Activated T-cell treated with anti-CD3 and anti-CD28 coated beads for 4 hours (primary cell): ENCODE measurements around the gene TGFBRAP1.

Experiments used
- DNase-seq: peaks from one replicate; pipeline ENCODE4 v3.0.0-alpha.2; 2020

Gene TGFBRAP1

DNA sequence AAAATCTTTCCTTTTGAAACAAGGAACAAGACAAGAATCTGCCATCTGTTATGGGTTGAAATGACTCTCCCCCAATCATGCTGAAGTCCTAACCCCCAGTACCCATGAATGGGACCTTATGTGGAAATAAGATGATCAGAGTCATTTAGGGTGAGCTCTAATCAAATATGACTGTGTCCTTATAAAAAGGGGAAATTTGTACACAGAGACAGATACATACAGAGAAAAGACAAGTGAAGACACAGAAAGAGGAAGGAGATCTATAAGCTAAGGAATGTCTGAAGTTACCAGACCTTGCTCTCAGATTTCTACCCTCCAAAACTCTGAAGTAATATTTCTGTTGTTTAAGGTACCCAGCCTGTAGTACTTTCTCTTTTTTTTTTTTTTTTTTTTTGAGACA is 15.7 kb downstream of the TGFBRAP1 start:
- DNase-seq, result no peak

DNA sequence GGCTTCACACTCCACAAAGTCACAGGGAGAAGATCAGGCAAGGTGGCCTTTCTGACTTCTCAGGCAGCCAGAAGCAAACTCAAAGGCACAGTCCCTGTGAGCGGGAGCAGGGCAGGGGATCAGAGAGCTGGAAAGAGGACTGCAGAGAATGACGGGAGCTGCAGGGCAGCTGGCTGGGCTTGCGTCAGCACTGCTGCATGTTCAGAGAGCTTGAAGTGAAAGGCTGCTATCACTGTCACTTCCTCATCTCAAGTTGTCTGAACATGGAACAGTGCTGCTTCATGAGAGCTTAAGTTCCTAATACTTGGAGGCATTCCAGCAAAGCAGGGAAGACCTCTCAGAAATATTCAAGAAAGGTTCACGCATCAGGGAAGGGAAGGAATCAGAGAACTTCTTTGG is 20.4 kb downstream of the TGFBRAP1 start:
- DNase-seq, result no peak

DNA sequence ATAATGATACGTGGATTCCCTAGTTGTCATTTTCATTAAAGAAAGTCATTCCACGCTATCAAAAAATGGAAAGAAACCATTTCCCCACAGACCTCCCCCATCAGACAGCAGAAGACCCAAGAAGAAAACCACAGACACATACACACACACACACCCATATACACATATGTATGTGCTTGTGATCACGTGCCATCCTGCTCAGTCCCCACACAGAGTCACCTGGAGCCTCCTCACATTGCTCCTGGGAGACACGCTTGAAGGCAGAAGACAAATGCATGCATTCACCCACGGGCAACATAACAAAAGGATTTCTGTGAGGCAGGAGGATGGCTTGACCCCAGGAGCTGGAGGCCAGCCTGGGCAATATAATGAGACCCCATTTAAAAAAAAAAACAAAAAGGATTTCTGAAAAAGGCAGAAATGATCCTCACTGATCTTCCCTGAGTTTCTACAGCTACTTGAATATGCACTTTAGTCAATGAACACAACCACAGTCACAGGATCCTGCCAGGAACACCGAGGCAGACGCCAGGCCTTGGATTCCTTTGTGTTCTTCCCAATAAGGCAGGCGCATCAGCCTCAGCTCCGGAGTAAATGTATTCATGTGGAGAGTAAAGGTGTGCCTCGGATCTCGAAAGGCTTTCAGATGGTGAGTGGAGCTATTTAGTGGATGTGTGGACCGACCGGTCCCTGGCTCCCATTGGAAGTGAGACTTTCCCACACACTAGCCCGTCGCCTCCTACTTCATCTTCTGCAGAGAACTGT is 21.0 kb downstream of the TGFBRAP1 start:
- DNase-seq, result no peak

DNA sequence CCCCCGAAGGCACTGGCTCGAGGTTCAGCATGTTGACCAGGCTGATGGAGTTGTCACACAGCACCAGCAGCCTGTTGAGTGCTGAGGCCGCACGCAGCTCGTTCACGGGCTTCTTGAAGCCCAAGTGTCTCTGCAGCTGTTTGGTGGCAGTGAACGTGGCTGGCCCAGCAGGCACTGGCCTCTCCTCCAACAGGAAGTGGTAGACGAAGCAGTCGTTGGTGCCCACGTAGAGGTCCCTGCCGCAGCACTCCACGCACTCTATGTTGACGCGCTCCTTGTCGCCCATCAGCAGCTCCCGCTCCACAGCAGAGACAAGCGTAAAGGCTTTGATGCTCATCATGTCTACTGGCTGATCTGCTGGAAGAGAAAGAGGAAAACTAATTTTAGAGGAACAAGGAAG is 21.6 kb downstream of the TGFBRAP1 start:
- no peak for DNase-seq

DNA sequence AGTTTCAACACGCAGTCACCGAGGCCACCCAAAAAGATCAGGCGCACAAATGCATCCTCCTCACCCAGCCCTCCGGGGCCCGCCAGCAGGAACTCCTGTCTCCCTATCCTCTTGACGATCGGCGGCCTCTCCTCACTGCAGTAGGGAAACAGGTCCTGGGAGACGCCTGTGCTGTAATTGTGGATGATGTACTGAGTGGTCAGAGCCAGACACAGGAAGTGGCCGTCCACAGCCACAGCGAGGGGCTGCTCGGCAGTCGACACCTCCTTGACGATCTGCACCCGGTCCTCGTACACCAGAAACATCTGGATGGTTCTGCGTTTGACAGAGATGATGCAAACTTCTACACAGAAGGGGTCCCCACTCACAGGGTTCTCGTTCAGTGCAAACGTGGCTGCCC is 22.0 kb downstream of the TGFBRAP1 start:
- DNase-seq, result no peak

DNA sequence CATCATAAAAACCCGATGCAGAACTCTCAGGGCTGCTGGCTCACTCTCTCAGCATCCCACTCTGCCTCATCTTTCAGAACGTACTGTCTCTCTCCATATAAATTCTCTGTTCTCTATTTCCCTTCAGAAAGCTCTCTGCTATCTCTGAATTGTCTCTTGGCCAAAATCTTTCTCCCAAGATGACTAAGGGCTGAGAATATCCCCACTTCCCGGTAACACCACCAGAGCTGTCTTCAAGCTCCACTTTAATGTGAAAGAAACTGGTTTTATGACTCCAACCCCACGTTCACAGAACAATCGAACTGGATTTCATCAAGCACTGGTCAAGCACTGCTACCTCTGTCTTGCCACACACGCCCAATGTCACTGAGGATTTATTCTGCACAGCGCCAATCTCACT is 22.4 kb downstream of the TGFBRAP1 start:
- no peak for DNase-seq

DNA sequence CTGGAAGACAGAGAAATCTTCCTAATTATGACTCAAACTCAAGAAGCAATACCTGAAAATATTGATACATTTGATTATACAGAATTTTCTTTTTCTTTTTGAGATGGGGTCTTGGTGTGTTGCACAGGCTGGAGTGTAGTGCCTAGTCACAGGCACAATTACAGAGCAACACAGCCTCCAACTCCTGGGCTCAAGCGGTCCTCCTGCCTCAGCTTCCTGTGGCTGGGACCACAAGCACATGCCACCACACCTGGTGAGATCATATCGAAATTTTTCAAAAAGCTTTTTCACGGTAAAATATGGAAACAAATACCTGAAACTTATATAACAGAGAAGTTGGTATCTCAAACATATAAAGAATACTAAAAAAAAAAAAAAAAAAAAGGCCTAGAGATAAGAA is 27.9 kb downstream of the TGFBRAP1 start:
- no peak for DNase-seq

DNA sequence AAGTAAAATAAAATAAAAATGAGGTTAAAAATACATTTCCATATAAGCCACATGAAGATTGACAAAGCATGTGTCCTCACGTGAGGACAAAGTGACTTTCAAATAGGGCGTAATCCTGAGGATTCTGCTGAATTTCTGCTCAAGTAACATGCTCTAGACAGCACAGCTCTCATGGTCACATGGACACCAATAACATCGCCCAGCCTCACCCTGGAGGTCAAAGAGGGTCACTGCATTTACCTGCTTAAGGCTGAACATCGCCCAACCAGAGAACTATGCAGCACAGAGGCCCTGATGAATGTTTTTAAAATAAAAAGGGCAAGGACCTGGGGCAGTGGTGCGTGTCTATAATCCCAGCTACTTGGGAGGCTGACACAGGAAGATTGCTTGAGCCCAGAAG is 30.2 kb downstream of the TGFBRAP1 start:
- DNase-seq, result no peak

DNA sequence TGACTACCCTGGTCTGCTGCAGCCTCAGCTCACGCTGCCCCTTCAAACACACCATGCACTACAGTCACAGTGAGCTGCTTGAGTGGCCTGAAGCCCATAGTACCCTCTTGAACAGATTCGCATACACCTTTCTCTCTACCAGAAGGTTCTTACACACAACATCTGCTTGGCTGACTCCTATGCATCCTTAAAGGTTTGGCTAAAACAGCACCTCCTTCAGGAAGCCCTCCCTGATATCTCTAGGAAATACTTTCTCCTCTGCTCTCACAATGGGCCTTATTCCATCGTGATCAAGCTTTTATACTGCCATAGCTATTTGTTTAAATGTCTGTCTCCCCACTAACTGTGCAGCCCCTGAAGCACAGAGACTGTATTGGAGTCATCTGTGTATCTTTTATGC is 31.5 kb downstream of the TGFBRAP1 start:
- DNase-seq, result no peak

DNA sequence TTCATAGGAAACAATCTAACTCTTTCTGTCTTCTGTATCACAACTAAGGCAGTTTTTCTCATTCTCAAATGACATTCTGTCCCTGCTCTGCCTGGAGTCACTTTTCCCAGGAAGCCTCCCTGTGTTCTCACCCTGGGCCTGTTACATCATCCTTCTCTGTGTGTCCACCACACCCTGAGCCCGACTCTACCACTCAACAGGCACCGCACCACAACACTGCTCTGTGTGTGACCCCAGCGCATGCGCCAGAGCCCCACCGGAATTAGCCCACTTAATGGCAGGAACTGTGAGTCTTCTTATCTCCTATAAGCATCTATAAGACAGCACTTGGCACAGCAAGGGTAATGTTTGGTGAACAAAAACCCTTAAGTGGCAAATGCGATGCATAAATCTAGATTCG is 32.3 kb downstream of the TGFBRAP1 start:
- no peak for DNase-seq

DNA sequence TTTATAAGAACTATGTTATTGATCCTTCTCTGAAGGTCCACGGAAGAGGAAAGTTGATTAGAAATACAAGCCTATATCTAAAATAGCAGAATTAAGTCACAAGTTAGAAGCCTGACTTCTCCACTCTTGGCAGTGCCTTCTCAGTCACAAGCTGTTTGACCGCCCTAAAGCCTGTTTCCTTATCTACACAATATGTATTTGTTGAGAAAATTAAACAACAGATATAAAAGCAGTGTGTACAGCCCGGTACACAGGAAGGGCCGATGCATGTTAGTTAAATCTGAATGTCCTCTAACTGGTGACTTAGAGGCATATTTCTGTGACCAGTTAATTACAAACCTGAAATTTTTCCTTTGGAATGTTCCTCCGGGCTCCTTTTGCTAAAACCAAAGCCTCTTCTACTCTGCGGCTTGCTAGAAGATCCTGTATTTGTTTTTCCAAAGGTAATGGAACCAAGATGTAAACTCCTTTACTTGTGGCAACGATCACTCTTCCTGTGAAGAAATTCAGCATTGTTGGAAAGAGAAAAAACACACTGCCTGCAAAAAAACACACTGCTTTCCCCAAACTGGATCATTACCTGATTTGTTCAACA is 33.4 kb downstream of the TGFBRAP1 start:
- no peak for DNase-seq

DNA sequence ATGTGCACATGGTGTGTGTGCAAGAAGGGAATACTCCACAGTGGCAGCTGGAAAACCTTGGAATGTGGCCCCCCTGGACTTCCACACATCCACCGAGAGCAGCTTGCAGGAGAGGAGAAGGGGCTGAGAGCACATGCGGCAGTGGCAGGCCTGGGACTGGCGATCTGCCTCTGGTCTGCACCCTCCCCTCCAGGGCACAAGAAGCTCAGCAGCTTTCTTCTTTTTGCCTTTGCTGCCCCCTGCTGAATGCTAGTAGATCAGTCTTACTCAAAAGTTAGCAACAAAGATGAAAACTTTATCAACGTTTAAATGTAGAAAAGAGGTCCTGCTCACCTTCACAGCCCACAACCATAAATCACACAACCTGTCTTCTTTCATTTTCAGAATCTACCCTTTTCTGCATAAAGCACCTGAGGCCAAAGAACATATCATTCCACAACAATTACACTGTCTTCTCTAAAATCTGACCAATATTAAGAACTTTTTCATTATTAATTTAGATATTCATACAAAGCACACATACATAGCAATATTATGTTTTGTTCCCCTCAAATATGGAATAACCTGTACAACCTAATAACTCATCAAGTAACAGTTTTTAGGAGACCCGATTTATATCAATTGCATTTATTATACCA is 34.6 kb downstream of the TGFBRAP1 start:
- DNase-seq, result no peak

DNA sequence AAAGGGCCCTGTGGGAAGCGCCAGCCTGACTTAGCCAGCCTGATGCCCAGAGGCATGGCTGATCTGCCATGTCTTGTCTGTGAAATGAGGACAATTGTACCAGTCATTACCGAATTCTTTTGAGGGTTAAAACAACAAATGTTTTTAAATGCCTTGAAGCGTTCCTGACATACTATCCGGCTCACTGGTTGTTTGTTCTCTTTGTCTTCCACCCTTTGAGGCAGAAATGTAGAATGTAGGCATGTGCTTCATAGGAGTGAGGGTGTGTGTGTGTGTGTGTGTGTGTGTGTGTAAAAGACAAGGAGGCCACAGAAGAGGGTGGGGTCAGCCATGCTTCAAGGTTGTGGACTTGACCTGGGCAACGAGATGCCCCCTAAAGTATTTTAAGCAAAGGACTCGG is 35.5 kb downstream of the TGFBRAP1 start:
- no peak for DNase-seq

DNA sequence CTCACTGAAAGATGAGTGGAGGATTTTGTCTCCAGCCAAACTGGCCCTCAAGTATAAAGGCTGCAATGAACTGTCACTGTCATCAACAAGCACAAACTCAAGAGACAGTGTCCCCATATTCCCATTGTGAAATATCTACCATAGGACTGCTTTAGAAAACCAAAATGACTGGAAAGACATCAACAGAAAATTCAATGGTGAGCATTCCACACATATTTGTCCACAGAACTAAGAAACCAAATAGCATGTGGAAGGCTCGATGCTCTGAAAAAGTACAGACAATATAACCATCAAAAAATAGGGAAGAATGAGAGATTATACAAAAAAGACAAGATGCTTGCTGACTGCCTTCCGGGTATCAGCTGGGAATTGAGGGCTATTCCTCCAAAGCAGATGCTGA is 37.6 kb downstream of the TGFBRAP1 start:
- no peak for DNase-seq

DNA sequence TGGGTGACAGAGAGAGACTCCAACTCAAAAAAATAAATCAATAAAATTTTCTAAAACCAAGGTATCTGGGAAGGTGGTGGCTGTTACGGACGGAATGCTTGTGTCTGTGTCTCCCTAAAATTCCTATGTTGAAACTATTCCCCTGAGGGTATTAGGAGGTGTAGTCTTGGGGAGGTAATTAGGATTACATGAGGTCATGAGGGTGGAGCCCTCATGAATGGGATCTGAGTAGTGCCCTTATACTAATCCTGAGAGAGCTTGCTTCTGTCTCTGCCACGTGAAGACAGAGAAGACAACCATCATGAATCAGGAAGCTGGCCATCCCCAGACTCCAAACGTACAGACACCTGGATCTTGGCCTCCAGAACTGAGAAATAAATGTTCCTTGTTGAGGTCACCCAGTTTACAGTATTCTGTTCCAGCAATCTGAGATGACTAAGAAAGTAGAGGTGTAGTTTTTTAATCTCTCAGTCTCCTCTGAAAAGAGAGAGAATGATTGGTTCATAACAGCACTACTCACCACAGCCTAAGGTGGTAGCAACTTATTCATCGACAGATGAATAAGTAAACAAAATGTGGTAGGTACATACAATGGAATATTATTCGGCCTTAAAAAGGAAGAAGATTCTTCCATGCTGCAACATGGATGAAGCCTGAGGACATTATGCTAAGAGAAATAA is 38.4 kb downstream of the TGFBRAP1 start:
- DNase-seq, result no peak

DNA sequence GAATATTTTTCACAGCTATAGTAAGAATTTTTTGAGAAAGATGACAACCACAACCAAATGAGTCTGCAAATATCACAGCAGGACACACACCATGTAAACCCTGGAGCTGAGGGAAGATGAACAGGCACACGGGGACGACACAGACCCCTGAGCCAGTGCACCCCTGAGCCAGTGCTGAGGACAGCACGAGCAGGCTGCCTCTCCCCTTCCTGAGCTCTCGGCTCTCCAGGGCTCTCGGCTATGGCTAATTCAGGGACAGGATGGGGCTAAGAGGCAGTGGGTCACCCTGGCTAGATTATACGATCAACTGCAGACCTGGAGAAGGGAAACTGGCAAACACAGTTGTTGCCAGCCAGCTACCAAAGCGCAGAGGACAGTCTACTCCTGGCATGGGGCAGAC is 41.4 kb downstream of the TGFBRAP1 start:
- DNase-seq, result no peak

DNA sequence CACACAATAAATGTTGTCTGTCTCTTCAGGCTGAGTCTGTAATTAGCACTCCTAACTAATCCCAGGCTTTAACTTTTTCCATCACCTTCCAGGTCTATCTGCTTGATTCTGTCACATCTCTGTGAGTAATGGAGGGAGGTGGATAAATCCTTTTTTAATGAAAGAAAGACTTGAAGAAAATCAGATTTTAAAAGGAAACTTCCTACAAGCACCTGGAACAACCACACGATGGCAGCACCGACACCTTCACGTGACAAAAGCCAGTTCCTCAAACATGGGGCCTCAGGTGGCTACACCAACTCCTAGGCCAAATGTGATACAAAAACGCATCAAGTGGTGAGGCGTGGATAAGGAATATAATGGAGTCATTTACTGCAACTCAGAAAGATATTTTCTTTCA is 41.8 kb downstream of the TGFBRAP1 start:
- peak; percentile 23 for DNase-seq

DNA sequence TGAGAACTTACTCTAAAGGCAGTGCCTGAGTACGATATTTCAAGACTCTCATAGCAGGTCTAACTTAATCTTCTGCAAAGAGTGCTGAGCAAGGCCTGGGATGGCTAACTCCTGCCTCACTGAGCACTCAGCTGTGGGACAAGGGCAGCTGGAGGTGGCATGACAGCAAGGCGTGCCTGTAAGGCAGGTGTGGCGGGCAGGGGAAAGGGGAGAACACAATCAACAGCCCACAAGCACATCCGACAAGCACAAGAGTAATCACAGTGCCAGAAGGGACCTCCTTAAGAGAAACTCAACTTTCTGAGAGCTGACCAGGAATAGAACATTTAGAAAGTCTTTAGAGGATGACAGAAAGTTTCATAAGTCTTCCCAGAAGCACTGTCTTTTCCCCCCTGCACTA is 46.0 kb downstream of the TGFBRAP1 start:
- DNase-seq, result no peak

DNA sequence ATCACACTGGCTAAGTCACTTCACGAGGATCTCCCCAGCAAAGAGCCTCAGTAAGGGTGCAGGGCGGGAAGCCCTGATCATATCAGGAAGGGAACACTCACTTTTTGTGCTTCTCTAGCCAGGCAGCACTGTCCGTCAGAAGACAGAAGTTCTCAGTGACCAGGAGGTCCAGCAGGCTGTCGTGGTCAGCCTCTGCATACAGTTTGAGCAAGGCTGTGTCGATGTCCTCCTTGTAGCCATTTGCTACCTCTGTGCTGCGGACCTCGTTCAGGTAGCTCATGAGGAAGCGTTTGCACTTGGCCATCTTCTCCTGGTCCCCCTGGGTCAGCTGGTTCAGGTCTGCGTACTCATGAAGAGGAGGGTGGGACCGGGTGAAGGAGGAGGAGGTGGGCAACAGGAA is 49.3 kb downstream of the TGFBRAP1 start:
- no peak for DNase-seq

DNA sequence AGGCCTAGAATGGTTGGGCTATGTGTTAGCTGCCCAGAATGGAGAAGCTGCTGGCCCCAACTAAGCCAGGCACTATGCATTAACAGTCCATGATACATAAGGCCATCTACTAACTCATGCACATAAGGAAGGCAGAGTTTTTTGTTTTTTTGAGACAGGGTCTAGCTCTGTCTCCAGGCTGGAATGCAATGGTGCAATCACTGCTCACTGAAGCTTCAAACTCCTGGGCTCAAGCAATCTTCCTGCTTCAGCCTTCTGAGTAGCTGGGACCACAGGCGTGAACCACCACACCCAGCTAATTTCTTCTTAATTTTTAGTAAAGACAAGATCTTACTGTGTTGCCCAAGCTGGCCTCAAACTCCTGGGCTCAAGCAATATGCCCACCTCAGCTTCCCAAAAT is 50.4 kb downstream of the TGFBRAP1 start:
- no peak for DNase-seq

DNA sequence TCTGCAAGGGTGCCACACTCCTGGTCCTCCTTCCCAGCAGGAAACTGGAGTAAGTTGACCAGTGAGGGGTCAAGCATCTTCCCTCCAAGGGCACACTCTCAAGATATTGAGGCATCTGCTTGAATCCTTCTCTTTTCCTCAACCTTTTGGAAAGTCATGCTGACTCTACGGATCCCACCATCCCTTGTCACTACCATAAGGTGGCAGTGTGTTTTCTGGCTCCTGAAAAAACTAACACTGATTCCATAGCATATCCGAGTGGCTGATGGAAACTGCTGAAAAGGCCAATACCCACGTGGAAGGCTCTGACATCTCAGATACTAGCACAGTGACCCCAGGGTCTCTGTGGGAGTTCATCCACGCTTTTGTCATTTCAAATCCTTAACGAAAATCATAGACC is 50.9 kb downstream of the TGFBRAP1 start:
- DNase-seq, result no peak

DNA sequence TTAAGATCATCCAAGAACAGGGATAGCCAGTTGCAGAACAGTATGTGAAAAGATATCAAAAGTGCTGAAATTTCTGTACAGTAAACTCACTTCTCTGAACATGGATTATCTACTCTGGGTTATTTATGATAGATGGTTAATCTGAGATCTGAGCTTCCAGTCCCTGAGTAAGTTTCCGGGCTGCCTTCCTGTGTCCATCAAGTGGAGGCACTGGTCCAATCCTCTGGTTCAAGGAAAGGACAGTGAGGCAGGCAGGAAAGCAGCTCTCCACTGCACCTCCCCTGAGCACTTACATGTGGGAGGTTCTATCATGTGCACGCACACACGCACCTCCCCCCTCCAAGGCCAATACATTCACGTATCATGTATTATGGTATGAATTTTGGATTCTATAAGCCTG is 55.5 kb downstream of the TGFBRAP1 start:
- no peak for DNase-seq

DNA sequence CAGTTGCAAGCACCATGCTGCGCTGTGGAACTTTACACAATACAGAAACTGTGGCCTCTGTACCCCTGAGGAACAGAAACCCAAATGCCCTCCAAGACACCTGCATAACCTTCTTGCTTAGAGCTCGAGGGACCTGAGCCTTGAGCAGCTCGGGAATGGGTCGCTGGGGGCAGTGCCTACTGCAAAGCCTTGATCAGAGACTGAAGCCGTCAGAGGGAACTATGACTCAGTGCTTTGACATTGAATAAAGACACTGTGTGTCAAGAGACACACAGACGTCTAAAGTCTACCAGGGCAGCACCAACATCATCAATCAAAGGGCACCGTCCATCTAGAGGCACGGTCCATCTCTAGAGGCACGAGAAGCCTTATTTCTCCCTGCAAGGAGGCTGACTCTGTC is 57.4 kb downstream of the TGFBRAP1 start:
- no peak for DNase-seq
